Urothelium cell line (cell line): Measurements from ENCODE around the gene PARD6A.
A peak's percentile ranks its signal among the peaks of the same experiment; 100 is the strongest.

ENCODE experiments used
- DNase-seq: peaks from one replicate; pipeline ENCODE4 v3.0.0; 2011; ENCODE audit warnings: low spot score, mixed read lengths
- FAIRE-seq: peaks from 2 replicates; lab custom pipeline; 2011; peaks lifted over from hg19 to GRCh38; lab: Jason Lieb, UNC

PARD6A gene

DNA sequence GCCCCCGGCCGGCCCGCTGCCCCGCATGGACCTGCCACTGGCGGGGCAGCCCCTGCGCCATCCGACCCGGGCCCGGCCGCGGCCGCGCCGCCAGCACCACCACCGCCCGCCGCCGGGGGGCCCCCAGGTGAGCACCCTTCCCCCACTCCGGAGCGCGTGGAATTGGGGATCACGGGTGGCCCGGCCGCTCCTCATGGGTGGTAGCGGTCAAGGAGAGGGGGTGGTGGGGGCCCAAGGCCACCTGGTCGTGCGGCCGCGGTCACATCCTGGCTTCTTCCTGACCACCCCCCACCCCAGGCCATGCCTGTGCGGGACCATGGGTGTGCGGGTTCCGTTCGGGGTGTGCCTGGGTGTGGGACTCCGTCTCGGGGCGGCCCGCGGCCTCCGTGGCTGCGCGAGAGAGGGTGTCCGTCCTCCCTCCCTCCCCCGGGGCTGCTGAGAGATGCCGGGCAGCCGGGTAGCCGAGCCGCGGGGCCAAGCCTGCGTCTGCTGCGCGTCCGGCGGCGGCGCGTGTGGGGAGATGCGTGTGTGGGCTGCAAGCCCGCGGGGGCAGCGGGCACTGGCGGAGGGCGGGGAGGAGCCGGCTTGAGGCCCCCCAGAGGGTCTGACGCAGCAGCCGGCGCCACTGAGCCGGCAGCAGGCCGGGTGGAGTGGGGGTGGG, 7.5 kb upstream of the PARD6A start:
- peak; percentile 23 for DNase-seq
- peak; percentile 32 for FAIRE-seq

GRCh38 chr16:67653789-67654402, 6.9 kb upstream of the PARD6A start:
- DNase-seq: peak; percentile 23
- no peak for FAIRE-seq

DNA sequence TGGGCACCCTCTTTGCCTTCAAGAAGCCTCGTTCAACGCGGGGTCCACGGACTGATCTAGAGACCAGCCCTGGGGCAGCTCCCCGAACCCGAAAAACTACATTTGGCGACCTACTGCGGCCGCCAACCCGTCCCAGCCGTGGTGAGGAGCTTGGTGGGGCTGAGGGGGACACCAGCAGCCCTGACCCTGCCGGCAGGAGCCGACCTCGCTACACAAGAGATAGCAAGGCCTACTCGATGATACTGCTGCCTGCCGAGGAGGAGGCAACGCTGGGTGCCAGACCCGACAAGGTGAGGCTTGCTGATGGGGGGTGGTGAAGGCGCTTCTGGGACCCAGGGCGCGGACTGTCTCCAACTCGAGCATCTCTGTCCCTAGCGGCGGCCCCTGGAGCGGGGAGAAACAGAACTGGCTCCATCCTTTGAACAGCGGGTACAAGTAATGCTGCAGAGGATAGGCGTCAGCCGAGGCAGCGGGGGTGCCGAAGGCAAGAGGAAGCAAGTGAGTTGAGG, 6.3 kb upstream of the PARD6A start:
- FAIRE-seq (no peak), DNase-seq (no peak)

DNA sequence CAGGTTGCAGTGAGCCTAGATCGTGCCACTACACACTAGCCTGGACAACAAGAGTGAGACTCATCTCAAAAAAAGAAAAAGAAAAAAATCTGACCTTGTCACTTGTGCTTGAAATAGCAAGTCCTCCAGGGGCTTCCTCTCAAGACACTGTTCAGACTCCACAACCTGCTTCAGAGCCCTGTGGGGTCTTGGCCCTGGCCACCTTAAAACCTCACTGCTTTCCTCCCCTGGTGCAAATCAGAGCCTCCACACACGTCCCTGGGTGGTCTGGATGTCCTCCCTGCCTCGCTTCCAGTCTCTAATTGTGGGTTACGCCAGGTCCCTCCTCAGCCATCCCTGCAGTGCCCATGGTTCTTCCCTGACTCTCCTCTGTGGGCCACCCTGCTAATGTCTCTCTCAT, 5.4 kb upstream of the PARD6A start:
- DNase-seq (no peak), FAIRE-seq (no peak)

DNA sequence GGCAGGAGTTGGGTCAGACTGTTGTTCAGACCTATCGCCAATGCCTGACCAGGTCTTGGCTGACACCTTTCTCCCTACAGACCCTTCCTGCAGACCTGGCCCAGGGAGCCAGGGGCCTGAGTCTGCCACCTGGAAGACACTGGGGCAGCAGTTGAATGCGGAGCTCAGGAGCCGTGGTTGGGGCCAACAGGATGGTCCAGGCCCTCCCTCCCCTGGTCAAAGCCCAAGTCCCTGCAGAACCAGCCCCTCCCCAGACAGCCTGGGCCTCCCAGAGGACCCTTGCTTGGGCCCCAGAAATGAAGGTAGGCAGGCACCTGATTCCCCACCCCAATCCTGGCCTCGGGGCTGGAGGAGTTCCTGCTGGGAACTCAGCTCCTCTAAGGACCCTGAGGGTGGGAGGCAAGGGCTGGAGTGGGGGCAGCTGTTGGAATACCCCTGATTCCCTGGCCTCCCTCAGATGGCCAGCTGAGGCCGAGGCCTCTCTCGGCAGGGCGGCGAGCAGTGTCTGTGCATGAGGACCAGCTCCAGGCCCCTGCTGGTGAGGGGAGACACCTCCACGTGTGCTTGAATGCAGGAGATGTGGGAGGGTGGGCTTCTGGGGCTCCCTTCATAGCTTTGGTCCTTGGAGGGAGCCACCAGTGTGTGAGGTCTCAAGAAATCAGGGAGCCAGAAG, 4.3 kb upstream of the PARD6A start:
- DNase-seq (no peak), FAIRE-seq (no peak)

- no peak for DNase-seq
- FAIRE-seq: no peak
These were observed 3.6 kb upstream of the PARD6A start for GRCh38 chr16:67657017-67657608.

DNA sequence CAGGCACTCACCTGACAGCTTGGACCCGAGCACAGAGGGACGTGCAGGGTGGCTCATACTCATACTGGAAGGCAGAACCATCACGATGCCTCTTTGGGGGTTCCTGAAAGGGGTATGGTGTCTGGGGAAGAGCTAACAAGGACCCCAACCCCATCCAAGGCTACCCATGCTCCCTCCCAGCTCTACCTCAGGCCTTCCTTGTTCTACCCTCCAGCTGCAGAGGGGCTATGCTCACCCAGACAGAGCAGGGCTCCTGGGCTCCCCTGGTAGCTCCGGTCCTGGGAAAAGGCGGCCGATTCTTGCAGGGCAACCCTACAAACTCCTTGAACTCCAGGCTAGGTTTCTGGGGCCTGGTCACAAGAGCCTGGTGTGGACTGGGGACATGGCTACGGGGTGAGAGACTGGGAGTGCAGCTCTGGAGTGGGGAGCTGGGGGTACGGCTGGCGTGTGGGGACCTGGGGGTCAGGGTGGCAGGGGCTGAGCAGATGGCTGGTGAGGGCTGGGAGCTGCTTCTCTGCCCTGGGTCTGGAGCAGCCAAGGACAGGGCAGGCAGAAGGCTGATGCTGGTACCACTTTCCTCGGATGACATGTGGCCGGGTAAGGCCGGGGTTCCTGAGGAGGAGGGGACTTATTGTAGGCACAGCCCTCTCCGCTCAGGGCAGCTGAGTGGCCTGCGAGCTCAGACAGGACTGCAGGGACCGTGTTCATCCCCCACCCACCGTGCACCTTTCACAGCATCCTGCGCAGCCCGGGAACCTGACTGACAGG, 2.8 kb upstream of the PARD6A start:
- no peak for DNase-seq
- FAIRE-seq: no peak

- FAIRE-seq (no peak), DNase-seq (no peak)
These were observed 1.7 kb upstream of the PARD6A start for GRCh38 chr16:67658849-67659674.

- peak; percentile 98 for DNase-seq
- FAIRE-seq: peak; percentile 77
These were observed 841 bp upstream of the PARD6A start, which contains the start of gene ACD for GRCh38 chr16:67659675-67660563. TSS of gene ACD (minus strand) at chr16:67660260. CDS start at chr16:67660220, 40 bp downstream.

DNA sequence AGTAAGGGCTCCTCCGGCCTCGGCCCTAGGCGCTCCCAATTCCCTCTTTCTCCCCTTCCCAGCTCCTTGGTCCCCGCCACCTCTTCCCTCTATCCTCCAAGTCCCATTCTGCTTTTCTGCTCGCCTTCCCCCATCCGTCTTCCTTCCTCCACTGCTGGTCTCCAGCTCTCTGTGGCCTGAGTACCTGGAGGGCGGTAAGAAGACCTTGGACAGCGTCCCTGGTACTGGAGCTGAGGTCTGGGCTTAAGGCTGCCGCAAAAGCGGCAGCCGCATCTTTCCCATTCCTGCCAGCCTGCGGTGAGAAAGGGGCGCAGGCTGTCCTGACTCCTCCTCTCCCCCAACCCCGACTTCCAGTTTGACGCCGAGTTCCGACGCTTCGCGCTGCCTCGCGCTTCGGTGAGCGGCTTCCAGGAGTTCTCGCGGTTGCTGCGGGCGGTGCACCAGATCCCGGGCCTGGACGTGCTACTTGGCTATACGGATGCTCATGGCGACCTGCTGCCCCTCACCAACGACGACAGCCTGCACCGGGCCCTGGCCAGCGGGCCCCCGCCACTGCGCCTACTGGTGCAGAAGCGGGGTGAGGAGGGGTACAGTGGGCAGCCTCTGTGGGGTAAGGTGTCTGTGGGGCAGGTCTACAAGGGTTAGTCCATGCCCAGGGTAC, 471 bp downstream of the PARD6A start:
- FAIRE-seq: no peak
- DNase-seq: peak; percentile 30

DNA sequence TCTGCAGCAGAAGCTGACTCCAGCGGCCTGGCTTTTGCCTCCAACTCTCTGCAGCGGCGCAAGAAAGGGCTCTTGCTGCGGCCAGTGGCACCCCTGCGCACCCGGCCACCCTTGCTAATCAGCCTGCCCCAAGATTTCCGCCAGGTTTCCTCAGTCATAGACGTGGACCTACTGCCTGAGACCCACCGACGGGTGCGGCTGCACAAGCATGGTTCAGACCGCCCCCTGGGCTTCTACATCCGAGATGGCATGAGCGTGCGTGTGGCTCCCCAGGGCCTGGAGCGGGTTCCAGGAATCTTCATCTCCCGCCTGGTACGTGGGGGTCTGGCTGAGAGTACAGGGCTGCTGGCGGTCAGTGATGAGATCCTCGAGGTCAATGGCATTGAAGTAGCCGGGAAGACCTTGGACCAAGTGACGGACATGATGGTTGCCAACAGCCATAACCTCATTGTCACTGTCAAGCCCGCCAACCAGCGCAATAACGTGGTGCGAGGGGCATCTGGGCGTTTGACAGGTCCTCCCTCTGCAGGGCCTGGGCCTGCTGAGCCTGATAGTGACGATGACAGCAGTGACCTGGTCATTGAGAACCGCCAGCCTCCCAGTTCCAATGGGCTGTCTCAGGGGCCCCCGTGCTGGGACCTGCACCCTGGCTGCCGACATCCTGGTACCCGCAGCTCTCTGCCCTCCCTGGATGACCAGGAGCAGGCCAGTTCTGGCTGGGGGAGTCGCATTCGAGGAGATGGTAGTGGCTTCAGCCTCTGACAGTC, 1.3 kb downstream of the PARD6A start:
- no peak for FAIRE-seq
- DNase-seq: no peak

- DNase-seq: no peak
- no peak for FAIRE-seq
These were observed 1.9 kb downstream of the PARD6A start for GRCh38 chr16:67662653-67663010.

GRCh38 chr16:67663151-67663876, 2.6 kb downstream of the PARD6A start:
- DNase-seq (no peak), FAIRE-seq (no peak)

GRCh38 chr16:67663877-67664222, 3.1 kb downstream of the PARD6A start:
- no peak for DNase-seq
- no peak for FAIRE-seq

- DNase-seq (no peak), FAIRE-seq (no peak)
These were observed 3.5 kb downstream of the PARD6A start for GRCh38 chr16:67664258-67664657.

DNA sequence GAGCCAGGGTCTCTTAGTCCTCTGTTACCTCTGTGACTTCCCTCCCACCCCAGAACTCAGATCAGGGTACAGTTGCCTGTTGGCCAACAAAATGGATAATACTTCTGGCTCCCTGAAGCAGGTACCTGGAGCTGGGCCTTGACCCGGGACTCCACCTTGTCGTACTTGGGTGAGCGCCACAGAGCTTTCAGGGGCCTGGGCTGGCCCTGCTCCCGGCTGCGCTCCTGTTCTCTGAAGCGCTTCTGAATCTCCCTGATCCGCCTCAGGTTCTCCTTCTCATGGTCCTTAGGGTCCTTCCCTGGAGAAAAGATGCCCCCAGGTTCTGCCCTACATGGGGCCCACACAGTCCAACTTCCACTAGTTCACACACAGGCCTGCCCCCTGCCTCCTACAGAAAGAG, 4.1 kb downstream of the PARD6A start:
- DNase-seq: no peak
- no peak for FAIRE-seq

GRCh38 chr16:67665598-67665997, 4.8 kb downstream of the PARD6A start:
- no peak for DNase-seq

More at GRCh38 chr16:67665598-67665997, 4.8 kb downstream of the PARD6A start:
- FAIRE-seq: no peak
